Measurements from ENCODE around the gene HS2ST1.

DNA sequence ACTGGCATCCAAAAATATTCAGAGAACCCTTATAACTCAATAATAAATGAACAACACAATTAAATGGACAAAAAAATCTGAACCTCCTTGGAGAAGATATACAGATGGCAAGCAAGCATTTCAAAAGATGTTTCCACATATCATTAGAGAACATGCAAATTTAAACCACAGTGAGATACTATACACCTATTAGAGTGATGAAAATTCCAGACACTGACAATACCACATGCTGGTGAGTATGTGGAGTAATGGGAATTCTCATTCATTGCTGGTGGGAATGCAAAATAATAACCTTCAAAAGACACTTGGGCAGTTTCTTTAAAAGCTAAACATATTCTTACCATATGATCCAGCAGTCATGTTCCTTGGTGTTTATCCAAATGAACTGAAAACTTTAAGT, 46.1 kb downstream of the HS2ST1 start:
- TF ChIP-seq, protein P1, sequence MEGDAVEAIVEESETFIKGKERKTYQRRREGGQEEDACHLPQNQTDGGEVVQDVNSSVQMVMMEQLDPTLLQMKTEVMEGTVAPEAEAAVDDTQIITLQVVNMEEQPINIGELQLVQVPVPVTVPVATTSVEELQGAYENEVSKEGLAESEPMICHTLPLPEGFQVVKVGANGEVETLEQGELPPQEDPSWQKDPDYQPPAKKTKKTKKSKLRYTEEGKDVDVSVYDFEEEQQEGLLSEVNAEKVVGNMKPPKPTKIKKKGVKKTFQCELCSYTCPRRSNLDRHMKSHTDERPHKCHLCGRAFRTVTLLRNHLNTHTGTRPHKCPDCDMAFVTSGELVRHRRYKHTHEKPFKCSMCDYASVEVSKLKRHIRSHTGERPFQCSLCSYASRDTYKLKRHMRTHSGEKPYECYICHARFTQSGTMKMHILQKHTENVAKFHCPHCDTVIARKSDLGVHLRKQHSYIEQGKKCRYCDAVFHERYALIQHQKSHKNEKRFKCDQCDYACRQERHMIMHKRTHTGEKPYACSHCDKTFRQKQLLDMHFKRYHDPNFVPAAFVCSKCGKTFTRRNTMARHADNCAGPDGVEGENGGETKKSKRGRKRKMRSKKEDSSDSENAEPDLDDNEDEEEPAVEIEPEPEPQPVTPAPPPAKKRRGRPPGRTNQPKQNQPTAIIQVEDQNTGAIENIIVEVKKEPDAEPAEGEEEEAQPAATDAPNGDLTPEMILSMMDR (IDR thresholded peaks at IDR 0.05) = no peak
- TF ChIP-seq POLR2A (IDR thresholded peaks at IDR 0.05) (no peak), EP300 (IDR thresholded peaks at IDR 0.05) (no peak)

Measured in ovary (tissue), 3 donors.